ENCODE results near the gene ICAM3. TPM values are rescaled to one million over a fixed set of nuclear protein-coding genes. Genes with fewer than 3 reads are reported as not detected.

ICAM3 gene
- total RNA-seq, 1 donor from 2014 or later: 12.4 TPM

DNA sequence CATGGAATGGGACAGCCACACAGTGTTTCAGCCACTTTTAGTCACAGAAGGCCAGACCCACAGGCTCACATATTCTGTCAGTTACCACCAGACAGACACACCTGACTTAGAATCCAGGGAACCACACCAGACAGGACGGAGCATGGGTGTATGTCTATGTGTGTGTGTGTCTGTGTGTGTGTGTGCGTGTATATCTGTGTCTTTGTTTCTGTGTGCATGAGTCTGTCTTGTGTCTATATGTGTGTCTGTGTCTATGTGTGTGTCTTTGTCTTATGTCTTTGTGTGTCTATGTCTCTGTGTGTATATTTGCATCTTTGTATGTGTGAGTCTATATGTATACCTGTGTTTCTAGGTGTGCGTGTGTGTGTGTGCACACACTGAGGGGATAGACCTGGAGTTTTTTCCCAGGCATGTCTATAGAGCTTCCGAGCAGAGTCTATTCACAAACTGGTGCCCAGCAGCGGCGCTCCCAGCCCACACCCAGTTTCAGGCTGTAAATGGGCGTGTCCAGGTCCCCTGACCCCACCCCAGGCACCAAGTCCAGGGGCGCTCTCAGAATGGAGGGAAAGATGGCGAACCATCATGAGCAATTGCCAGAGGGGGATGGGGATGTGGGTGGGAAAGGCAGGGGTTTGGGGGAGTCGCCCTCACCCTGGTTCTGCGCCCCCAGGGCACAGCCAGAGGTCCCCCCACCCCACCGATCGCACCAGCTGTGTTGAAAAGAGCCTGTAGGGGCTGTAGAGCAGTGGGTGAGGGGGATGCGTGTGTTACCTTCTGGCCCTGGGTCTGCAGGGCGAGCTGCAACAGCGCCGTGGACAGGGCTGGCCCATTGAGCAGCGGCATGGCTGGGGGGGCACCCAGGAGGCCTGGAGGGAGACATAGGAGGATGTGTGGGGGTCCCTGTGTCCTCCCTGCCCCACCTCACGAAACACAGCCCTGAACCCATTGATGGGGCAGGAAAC, 17.3 kb downstream of the ICAM3 start:
- Histone ChIP-seq H4K20me1 (ENCODE audit: insufficient read depth, low read length) (peaks cover 22% of the 10 kb centered on the region), H3K4me3 (ENCODE audit: insufficient read depth, low read depth, low read length) (no peak overlapping the region), H3K36me3 (ENCODE audit: insufficient read depth, low read length) (peaks cover 23% of the 10 kb centered on the region), H3K9me3 (ENCODE audit: insufficient read depth, low read depth, low read length) (no peaks in the 10 kb centered on the region), H3K4me2 (ENCODE audit: low read length) (no peak overlapping the region), H2AFZ (ENCODE audit: low read depth, low read length) (no peak overlapping the region), H3K27ac (ENCODE audit: low read depth, low read length) (no peak overlapping the region), H3K27me3 (ENCODE audit: insufficient read depth, low read length) (no peaks in the 10 kb centered on the region), H3K9ac (ENCODE audit: low read length) (no peak overlapping the region), H3K79me2 (ENCODE audit: insufficient read depth, low read length) (peaks cover 3% of the 10 kb centered on the region), H3K4me1 (ENCODE audit: insufficient read depth, low read length) (no peaks in the 10 kb centered on the region)
- H3K9me3 Mint-ChIP-seq (ENCODE audit: unreplicated experiment): no peaks in the 10 kb centered on the region
- no peak for DNase-seq (ENCODE audit: low read depth)
- no peak overlapping the region for H3K4me3 Mint-ChIP-seq (ENCODE audit: unreplicated experiment)
- H3K36me3 Mint-ChIP-seq (ENCODE audit: low read depth, unreplicated experiment): peaks cover 14% of the 10 kb centered on the region
- FAIRE-seq: no peak
- TF ChIP-seq, protein P1, sequence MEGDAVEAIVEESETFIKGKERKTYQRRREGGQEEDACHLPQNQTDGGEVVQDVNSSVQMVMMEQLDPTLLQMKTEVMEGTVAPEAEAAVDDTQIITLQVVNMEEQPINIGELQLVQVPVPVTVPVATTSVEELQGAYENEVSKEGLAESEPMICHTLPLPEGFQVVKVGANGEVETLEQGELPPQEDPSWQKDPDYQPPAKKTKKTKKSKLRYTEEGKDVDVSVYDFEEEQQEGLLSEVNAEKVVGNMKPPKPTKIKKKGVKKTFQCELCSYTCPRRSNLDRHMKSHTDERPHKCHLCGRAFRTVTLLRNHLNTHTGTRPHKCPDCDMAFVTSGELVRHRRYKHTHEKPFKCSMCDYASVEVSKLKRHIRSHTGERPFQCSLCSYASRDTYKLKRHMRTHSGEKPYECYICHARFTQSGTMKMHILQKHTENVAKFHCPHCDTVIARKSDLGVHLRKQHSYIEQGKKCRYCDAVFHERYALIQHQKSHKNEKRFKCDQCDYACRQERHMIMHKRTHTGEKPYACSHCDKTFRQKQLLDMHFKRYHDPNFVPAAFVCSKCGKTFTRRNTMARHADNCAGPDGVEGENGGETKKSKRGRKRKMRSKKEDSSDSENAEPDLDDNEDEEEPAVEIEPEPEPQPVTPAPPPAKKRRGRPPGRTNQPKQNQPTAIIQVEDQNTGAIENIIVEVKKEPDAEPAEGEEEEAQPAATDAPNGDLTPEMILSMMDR (IDR thresholded peaks at IDR 0.05; ENCODE audit: insufficient read depth, low read depth, low read length): no peak
- H3K4me1 Mint-ChIP-seq (ENCODE audit: low read depth, unreplicated experiment): no peaks in the 10 kb centered on the region
- no peak overlapping the region for H3K27ac Mint-ChIP-seq (ENCODE audit: unreplicated experiment)
- no peaks in the 10 kb centered on the region for H3K27me3 Mint-ChIP-seq (ENCODE audit: low read depth, unreplicated experiment)

DNA sequence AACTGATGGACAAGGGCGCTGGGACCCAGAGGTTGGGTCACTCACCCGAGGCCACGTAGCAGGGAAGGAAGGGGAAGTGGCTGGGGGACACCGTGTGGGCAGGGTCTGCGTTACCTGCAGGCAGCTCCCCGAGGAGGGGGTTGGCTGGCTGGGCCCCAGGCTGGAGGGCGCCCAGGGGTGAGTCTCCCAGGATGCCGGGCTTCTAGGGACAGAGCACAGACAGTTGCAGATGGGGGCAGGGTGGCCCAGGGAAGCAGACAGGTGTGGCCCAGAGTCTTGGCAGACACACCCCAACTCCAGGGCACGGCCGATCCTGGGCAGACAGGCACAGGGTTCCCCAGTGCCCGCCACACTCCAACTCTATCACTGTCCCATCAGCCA, 18.0 kb downstream of the ICAM3 start:
- no peak overlapping the region for H3K9ac ChIP-seq (ENCODE audit: low read length)
- Mint-ChIP-seq H3K9me3 (ENCODE audit: unreplicated experiment) (no peaks in the 10 kb centered on the region), H3K36me3 (ENCODE audit: low read depth, unreplicated experiment) (peaks cover 14% of the 10 kb centered on the region), H3K4me3 (ENCODE audit: unreplicated experiment) (no peak overlapping the region), H3K27me3 (ENCODE audit: low read depth, unreplicated experiment) (no peaks in the 10 kb centered on the region), H3K27ac (ENCODE audit: unreplicated experiment) (no peak overlapping the region), H3K4me1 (ENCODE audit: low read depth, unreplicated experiment) (no peaks in the 10 kb centered on the region)
- H3K9me3 ChIP-seq (ENCODE audit: insufficient read depth, low read depth, low read length): no peaks in the 10 kb centered on the region
- no peak overlapping the region for H3K4me3 ChIP-seq (ENCODE audit: insufficient read depth, low read depth, low read length)
- TF ChIP-seq, protein P1 (IDR thresholded peaks at IDR 0.05; ENCODE audit: insufficient read depth, low read depth, low read length): no peak
- no peak for TF ChIP-seq EZH2 (IDR thresholded peaks at IDR 0.05; ENCODE audit: insufficient read depth, low read length)
- peaks cover 21% of the 10 kb centered on the region for H3K36me3 ChIP-seq (ENCODE audit: insufficient read depth, low read length)
- no peak overlapping the region for H3K27ac ChIP-seq (ENCODE audit: low read depth, low read length)
- no peak overlapping the region for H2AFZ ChIP-seq (ENCODE audit: low read depth, low read length)
- H3K4me2 ChIP-seq (ENCODE audit: low read length): no peak overlapping the region
- no peaks in the 10 kb centered on the region for H3K4me1 ChIP-seq (ENCODE audit: insufficient read depth, low read length)
- FAIRE-seq: no peak
- H4K20me1 ChIP-seq (ENCODE audit: insufficient read depth, low read length): peaks cover 17% of the 10 kb centered on the region
- H3K79me2 ChIP-seq (ENCODE audit: insufficient read depth, low read length): no peaks in the 10 kb centered on the region
- no peak for DNase-seq (ENCODE audit: low read depth)
- H3K27me3 ChIP-seq (ENCODE audit: insufficient read depth, low read length): no peaks in the 10 kb centered on the region

Data from astrocyte (in vitro differentiated cells and primary cell).